Stimulated activated CD4-positive, alpha-beta T cell treated with anti-CD3 and anti-CD28 coated beads, Interleukin-2, amount 100 ng/mL, for 4 hours (primary cell): ENCODE measurements around the gene MEGF11.
"Not testable (repeated sequence)": the region's sequence is repeated elsewhere in the genome, so short reads cannot be mapped to it uniquely, and the experiment has no call there.

Source experiments
- DNase-seq: peaks from one replicate; pipeline ENCODE4 v3.0.0-alpha.2; 2020; ENCODE audit warnings: low read depth

MEGF11 gene

GRCh38 chr15:65883571-65883970 is 370.0 kb downstream of the MEGF11 start:
- DNase-seq, result no peak

GRCh38 chr15:65881766-65882434 is 371.6 kb downstream of the MEGF11 start:
- no peak for DNase-seq

- DNase-seq, result no peak
These were observed 375.8 kb downstream of the MEGF11 start for GRCh38 chr15:65877749-65878148.

GRCh38 chr15:65875458-65875857 is 378.1 kb downstream of the MEGF11 start:
- DNase-seq, result no peak

DNA sequence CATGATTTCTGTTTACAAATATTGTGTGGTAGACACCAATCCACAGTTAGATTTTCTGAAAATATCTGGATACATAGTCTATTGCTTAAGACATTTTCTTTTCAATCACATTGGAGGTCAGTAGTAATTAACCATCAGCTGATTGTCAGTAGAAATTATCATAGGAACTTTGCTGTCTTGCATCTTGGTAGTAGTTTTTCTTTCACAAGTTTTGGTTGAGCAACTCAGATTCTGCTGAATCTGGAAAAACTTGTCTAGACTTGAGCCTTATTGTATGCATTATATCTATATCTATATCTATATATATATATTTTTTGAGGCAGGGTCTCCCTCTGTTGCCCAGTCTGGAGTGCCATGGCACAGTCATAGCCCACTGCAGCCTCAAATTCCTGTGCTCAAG is 380.3 kb downstream of the MEGF11 start:
- no peak for DNase-seq

DNA sequence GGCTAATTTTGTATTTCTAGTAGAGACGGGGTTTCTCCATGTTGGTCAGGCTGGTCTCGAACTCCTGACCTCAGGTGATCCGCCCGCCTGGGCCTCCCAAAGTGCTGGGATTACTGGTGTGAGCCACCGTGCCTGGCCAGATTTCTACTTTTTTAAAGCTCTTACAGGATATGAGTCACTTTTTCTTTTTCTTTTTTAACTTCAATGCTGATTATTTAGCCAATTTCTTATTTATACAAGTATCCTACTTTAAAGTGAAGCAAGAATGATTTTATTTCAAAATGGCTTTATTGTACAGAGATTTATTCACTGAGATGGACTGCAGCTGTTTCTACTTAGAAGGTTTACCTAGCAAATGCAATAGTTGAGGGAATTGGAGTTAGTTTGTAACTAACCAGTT is 381.0 kb downstream of the MEGF11 start:
- DNase-seq, result not testable (repeated sequence)

DNA sequence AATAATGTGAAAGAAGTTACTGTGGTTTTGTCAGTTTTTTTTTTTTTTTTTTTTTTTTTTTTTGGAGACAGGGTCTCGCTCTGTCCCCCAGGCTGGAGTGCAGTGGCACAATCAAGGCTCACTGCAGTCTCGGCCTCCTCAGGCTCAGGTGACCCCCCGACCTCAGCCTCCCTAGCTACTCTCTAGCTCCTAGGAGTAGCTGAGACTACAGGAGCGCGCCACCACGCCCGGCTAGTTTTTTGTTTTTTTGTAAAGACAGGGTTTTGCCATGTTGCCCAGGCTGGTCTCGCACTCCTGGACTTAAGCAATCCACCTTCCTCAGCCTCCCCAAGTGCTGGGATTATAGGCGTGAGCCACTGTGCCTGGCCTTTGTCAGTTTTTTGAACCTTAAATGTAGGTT is 381.7 kb downstream of the MEGF11 start:
- not testable (repeated sequence) for DNase-seq

- no peak for DNase-seq
These were observed 382.5 kb downstream of the MEGF11 start for GRCh38 chr15:65870889-65871533.

- DNase-seq, result no peak
These were observed 383.3 kb downstream of the MEGF11 start for GRCh38 chr15:65869954-65870871.

DNA sequence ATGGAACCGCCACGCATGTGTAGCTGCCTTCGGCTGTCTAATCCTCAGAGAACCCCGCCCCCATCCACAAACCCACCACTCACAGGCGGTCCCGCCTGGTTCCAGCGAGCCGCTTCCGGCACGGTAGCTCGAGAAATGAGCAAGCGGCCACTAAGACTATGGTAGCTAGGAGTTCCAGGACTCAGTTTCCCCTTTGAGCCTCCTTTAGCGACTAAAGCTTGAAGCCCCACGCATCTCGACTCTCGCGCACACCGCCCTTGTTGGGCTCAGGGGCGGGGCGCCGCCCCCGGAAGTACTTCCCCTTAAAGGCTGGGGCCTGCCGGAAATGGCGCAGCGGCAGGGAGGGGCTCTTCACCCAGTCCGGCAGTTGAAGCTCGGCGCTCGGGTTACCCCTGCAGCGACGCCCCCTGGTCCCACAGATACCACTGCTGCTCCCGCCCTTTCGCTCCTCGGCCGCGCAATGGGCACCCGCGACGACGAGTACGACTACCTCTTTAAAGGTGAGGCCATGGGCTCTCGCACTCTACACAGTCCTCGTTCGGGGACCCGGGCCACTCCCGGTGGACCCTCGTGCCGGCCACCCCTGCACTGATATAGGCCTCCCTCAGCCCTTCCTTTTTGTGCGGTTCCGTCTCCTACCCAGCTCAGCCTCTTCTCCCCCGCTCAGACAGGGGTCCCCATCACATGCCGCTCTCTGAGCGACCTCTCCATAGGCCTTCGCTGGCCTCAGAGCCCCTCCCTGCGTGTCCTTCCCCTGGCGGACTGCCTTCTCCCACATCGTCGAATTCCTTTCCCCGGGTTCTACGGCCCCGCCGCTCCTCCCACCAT is 384.2 kb downstream of the MEGF11 start, which contains the start of gene RAB11A:
RAB11A (plus strand) TSS at position 366 of the 828 bp plus-strand sequence; CDS start at position 461, 95 bp downstream.
- peak; percentile 94 for DNase-seq

DNA sequence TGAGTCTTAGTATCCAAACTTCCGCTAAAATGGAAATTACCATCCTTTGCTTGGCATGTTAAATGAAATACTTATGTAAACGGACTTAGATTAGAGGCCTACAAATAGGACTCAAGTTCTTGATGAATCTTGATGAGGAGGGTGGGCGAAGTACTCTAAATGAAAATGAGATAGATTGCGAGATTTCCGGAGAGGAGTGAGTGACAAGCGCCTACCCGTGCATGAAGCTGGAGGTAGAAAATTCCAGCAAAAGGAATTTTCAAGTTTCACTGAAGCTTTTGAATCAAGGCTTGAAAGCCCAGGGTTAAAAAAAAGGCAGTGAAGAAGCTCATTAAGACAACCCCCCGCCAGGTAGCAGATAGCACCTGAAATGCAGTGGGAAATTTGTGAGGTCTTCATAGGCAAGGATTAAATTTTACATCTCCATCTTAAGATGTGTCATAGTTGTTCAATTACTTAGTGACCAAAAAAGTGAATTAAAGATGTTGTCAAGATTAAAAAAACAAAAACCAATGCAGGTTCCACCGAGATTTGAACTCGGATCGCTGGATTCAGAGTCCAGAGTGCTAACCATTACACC is 384.9 kb downstream of the MEGF11 start:
- DNase-seq, result no peak

- not testable (repeated sequence) for DNase-seq
These were observed 385.6 kb downstream of the MEGF11 start for GRCh38 chr15:65867933-65868332.

- no peak for DNase-seq
These were observed 386.3 kb downstream of the MEGF11 start for GRCh38 chr15:65867244-65867643.

DNA sequence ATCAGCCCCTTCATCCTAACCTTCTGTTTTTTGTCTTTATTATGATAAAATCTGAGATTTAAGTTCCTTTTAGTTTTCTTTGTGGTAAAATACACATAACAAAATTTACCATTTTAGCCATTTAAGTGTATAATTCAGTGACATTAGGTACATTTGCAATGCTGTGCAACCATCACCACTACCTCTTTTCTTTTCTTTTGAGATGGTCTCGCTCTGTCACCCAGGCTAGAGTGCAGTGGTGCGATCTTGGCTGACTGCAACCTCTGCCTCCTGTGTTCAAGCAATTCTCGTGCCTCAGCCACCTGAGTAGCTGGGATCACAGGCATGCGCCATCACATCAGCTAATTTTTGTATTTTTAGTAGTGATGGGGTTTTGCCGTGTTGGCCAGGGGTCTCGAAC is 390.4 kb downstream of the MEGF11 start:
- no peak for DNase-seq

DNA sequence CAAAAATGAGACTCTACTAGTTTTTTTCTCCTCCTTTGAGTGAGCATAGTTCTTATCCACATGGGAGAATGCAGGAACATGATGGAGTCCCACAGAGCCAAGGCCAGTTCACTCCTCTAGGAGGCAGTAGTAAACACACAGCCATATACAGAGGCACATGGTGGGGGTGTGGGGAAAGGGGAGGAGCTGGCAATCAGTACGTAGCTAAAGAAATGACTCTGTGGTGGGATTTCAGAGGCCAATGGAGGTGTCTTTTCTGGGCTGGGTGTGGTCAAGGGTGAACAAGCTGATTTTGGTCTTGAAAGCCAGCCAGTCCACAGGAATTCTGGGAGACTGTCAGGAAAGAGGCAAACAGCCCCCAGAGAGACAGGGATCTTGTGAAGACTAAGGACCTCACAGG is 390.9 kb downstream of the MEGF11 start:
- peak; percentile 40 for DNase-seq

DNA sequence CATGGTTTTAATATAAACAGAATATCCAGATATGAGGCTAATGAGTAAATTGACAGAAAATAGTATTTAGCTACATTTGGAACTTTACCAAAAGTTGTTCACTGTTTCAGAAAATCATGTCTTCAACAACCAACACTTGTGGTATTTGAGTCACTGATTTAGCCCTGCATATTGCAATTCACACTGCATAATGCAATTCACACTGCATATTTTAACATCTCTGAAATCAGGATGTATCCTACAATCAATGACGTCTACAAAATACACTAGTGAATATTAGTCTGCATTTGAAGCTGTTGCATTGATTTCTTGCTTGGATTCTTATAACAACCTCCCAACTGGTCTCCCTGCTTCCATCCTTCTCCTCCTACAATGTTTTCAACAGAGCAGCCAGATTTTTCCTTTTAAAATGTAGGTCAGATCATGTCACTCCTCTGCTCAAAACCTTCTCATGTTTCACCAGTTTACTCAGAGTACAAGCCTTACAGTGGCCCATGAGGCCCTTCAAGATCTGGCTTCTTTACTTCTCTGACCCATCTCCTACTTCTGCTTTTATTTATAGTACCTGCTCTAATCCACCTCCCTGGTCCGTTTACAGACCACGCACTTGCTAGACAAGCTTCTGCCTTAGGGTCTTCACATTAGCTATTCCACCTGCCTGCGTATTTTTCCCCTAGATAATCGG is 395.7 kb downstream of the MEGF11 start:
- DNase-seq, result no peak

GRCh38 chr15:65856821-65857455 is 396.6 kb downstream of the MEGF11 start:
- DNase-seq, result peak; percentile 77

GRCh38 chr15:65851981-65852380 is 401.6 kb downstream of the MEGF11 start:
- no peak for DNase-seq

- no peak for DNase-seq
These were observed 405.6 kb downstream of the MEGF11 start for GRCh38 chr15:65847989-65848388.

DNA sequence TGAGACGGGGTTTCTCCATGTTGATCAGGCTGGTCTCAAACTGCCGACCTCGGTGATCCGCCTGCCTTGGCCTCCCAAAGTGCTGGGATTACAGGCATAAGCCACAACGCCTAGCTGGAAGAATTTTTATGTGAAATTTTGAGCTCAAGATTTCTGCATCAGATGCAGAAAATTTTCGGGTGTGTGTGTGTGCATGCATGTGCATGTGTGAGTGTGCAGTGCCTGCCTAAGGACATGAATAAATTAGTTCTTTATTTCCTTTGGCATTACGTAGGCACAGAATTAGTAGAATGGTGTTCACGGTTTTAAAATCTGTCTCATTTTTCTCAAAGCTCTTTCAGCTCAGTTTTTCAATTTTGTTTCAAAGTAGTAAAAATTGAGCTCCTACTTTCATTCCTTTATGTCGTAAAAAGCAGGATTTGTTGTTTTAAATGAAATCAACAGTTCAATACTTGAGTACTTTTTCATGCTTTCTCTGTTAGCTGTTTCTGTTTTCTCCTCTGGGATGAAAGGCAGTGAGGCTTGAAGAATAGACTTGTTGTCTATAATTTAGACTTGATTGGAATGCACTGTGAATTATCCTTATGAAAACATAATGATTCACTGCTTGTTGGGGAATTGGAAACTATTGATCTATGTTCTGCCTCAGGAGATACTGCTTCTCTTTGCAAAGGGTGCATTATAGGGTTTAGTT is 407.6 kb downstream of the MEGF11 start:
- DNase-seq, result no peak
